Kidney glomerular epithelial cell (primary cell): Measurements from ENCODE around the gene GMDS.

ENCODE experiments used
- DNase-seq: peaks from one replicate; lab custom pipeline; 2025; lab: John Stamatoyannopoulos, UW

GMDS gene

GRCh38 chr6:2035826-2036709 is 209.3 kb downstream of the GMDS start:
- DNase-seq: no peak

- peak; percentile 67 for DNase-seq
These were observed 210.4 kb downstream of the GMDS start for GRCh38 chr6:2035046-2035445.

- DNase-seq: no peak
These were observed 211.1 kb downstream of the GMDS start for GRCh38 chr6:2034256-2034655.

DNA sequence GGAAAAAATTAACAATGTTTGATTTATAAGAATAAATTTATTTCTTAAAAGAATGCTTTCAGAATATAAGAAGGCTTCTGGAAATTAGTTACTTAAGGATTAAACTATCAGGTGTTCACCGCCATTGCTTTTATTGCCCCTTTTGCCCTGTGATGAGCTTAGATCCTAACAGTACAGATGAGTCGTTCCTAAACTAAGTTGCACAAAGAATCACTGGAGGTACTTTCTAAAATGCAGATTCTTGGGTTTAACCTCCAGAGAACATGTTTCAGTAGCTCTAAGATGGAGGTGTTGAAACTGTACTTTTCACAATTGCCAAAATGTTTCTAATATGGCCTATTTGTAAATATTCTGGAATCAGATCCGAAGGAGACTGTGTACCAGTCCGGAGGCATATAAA is 211.9 kb downstream of the GMDS start:
- DNase-seq: no peak

DNA sequence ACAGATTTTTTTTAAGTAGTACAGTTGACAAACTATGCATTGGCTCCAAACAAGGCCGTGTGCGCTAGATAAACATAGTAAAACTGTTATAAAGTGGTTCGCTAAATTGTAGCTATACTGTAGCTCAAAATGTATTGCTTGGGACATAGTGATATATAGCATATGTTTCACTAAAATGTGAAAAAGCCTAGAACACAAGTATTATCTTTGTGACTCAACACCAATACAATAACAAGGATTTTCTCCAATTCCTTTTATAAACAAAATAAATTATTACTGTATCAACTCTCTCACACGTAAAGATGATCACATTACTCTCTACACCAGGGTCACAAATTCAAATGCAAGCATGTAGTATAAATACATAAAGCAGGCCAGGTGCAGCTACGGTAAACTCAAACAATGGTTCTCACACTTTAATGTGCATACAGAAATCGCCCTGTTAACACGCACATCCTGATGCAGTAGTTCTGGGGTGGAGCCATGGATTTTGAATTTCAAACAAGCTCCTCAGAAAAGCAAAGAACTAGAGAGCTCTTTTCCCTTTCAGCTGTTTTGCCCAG is 214.6 kb downstream of the GMDS start:
- DNase-seq: no peak

- no peak for DNase-seq
These were observed 215.5 kb downstream of the GMDS start for GRCh38 chr6:2029952-2030351.

GRCh38 chr6:2029130-2029794 is 216.1 kb downstream of the GMDS start:
- peak; percentile 14 for DNase-seq

DNA sequence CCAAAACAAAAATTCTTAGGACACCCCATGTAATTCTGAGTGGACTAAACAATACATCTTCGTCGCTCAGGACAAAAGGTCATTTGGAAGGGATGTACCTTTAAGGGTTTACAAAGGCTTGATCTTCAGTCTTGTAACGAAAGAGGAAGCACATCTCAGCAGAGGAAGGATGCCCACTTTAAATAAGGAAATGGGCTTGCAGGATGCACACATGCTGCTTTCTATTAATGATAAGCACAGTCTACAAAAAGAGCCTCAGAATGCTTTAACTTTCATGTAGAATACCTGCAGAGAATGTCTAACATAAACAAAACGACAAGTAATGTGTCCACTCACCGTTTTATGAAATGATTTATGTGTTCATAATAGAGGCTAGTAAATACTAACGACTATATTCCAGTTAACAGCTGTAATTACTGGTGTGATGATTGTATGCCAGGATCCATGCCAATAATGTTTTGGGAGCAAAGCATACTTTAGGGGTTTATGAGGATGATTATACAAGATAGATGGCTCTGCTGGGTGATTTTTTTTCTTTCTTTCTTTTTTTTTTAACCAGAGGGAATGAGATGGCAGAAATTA is 216.9 kb downstream of the GMDS start:
- no peak for DNase-seq

GRCh38 chr6:2026133-2026532 is 219.3 kb downstream of the GMDS start:
- DNase-seq: peak; percentile 75

- peak; percentile 28 for DNase-seq
These were observed 223.7 kb downstream of the GMDS start for GRCh38 chr6:2021713-2022125.

GRCh38 chr6:2020909-2021308 is 224.5 kb downstream of the GMDS start:
- DNase-seq: no peak

DNA sequence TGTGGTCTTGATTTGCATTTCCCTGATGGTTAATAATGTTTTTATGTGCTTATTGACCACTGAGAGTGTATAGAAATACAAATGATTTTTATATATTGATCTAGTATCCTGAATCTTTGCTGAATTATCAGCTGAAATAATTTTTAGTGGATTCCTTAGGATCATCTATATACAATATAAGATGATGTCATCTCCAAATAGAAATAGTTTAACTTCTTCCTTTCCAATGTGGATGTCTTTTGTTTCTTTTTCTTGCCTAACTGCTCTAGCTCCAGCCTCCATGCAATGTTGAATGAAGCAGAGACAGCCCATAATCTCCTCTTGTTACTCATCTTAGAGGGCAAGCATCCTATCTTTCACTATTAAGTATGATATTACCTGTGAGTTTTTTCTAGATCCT is 226.4 kb downstream of the GMDS start:
- DNase-seq: no peak

GRCh38 chr6:2016040-2016439 is 229.4 kb downstream of the GMDS start:
- no peak for DNase-seq

DNA sequence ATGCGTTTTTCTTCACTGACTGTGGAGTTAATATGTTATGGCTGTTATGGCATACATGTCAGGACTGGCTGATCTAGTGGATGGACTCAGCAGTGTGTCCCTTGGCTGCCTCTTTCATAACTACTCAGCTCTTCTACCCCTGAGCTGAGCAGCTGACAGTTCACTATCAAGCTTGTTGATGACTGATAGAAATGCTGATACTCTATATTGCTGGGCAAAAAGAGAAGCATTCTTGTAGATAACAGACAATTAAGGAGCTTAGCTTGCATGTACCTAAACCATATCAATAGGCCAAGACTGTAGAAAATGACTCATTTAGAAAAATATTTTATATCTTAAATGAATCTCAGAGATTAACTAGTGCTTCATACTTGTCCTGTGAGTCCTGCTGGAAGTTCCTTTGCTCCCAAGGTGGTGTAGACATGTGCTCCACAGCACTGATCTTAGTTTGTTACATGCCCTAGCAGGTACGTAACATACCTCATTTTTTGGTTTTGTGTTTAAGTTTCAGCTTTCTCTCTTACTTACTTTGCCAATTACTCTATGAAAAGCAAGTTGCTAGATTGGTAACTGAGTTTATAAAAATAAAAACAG is 236.9 kb downstream of the GMDS start:
- no peak for DNase-seq

- DNase-seq: no peak
These were observed 238.2 kb downstream of the GMDS start for GRCh38 chr6:2007165-2007564.

- DNase-seq: no peak
These were observed 240.5 kb downstream of the GMDS start for GRCh38 chr6:2004888-2005287.

DNA sequence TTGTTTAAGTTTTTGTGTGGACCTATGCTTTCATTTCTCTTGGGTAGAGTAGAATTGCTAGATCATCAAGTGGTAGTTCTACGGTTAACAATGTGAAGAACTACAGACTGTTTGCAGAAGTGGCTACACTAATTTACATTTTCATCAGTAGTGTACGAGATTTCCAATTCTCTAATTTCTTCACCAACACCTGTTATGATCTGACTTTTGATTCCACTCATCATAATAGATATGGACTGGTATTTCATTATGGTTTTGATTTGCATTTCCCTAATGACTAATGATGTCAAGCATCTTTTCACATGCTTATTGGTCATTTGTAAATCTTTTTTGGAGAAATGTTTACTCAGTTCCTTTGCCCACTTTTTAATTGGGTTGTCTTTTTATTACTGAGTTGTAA is 244.4 kb downstream of the GMDS start:
- DNase-seq: no peak

DNA sequence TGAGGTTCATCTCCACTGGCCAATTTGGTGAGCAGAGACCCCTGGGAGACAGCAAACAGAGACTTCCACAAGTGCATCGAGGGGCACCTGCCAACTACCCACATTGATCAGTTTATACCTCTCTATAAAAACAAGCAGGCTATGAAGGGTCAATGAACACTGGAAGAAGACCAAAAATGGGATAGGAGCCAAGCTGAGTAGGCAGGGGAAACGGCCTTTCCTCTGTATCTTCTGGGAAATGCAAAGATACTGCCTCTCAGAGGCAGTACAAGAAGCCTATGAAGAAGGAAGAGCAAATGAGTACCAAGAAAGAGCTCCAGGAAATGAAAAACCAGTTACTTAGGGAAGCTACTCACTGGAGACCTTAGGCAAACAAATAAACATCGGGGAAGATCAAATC is 247.7 kb downstream of the GMDS start:
- no peak for DNase-seq

DNA sequence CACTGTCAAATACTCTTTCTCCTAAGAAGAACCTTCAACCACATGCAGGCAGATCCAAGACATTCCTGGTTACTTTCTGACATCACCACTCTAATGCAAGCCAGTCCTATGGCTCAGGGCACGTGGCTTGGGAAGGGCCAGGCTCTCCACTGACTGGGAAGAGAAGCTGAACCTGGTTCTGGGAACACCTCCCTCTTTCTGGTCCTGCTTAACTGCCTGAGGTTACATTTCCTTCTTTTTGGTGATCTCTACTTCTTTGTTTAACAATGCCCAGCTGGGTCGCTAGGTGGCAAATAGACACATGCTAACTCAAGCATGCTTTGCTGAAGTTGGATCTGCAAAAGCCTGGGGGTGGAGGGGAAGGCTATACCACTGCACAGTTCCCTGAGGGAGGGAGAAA is 249.8 kb downstream of the GMDS start:
- no peak for DNase-seq

- DNase-seq: no peak
These were observed 252.4 kb downstream of the GMDS start for GRCh38 chr6:1993042-1993441.

GRCh38 chr6:1991332-1991878 is 254.0 kb downstream of the GMDS start:
- DNase-seq: no peak

DNA sequence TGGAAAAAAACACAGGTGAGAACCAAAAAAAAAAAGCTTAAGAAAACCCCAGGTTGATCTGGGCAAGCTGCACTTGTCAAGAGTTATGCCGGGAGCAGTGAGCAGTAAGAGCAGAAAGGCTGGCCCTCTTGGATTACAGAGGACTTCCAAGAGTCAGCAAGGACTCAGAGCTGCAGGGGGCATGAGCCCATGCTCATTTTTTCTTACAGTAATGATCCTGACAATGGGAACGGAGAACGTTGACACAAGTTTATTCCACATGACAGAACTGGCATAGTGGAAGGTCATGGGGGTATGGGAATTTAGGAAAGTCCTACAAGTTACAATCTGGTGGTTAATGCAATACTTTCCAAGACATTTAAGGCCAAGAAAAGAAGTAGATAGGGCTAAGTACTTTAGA is 256.6 kb downstream of the GMDS start:
- DNase-seq: no peak
